B cell (primary cell): ENCODE results near the gene BRI3BP. TPM values are rescaled to one million over a fixed set of nuclear protein-coding genes. Genes with fewer than 3 reads are reported as not detected.

Experiments
- ATAC-seq: fragments of 200-7000 bp; cut with Tn5 transposase; one replicate; pipeline ENCODE4 v1.10.0; 2021; ENCODE audit warnings: low read depth, mild to moderate bottlenecking, moderate number of reproducible peaks, moderate library complexity
- CTCF ChIA-PET: fragments of 350-600 bp; sonication (Branson Sonifier 250); formaldehyde crosslinking; loops from one replicate; lab custom pipeline; 2021; ENCODE audit warnings: antibody characterized with exemption, inconsistent platforms; lab: Charles Lee
- POLR2A ChIA-PET: fragments of 350-600 bp; sonication (Branson Sonifier 250); formaldehyde crosslinking; loops from one replicate; lab custom pipeline; 2021; ENCODE audit warnings: antibody characterized with exemption; lab: Charles Lee
- DNase-seq: peaks from one replicate; pipeline ENCODE4 v3.0.0; 2013
- H2AFZ ChIP-seq: 2 replicates; pipeline ENCODE4 v1.6.1; 2012; ENCODE audit warnings: mild to moderate bottlenecking, low read depth, low read length; ENCODE audit not compliant: insufficient read depth, poor library complexity, severe bottlenecking
- H3K27ac ChIP-seq, 2 donors: 1 replicate in 1 of 2; 2 replicates in 1 of 2; pipeline ENCODE4 v1.5.1; 2012 to 2013; ENCODE audit warnings: low read length in 2 of 2, mild to moderate bottlenecking in 2 of 2, moderate library complexity in 1 of 2
- H3K27me3 ChIP-seq, 4 experiments: fragments of 200-600 bp in 1 of 4; sonication (generic) in 1 of 4; replicated peaks in 1 of 4; 1 replicate in 2 of 4; 2 replicates in 2 of 4; pipeline versions ENCODE4 v1.6.1 to v1.7.0; 2013 to 2016; ENCODE audit warnings: low read length in 3 of 4, mild to moderate bottlenecking in 2 of 4, mixed read lengths in 1 of 4, moderate library complexity in 1 of 4; ENCODE audit not compliant: insufficient read depth in 4 of 4, control insufficient read depth in 3 of 4; ENCODE audit errors: control extremely low read depth in 1 of 4
- H3K36me3 ChIP-seq, 2 experiments: replicated peaks in 1 of 2; 1 replicate in 1 of 2; 2 replicates in 1 of 2; pipeline versions ENCODE4 v1.6.1 to v1.7.1; 2013; ENCODE audit warnings: low read length in 1 of 2; ENCODE audit not compliant: insufficient read depth in 2 of 2, control insufficient read depth in 1 of 2; ENCODE audit errors: control extremely low read depth in 1 of 2, extremely low read depth in 1 of 2
- H3K4me1 ChIP-seq, 2 donors: fragments of 200-600 bp in 1 of 2; sonication (generic) in 1 of 2; 1 replicate in 1 of 2; 2 replicates in 1 of 2; pipeline versions ENCODE4 v1.5.1 to v1.6.1; 2013 to 2017; ENCODE audit warnings: low read length in 2 of 2; ENCODE audit not compliant: control insufficient read depth in 2 of 2, insufficient read depth in 2 of 2
- H3K4me2 ChIP-seq: replicated peaks from 2 replicates; pipeline ENCODE3; 2012; ENCODE audit warnings: mild to moderate bottlenecking, low read depth, low read length; ENCODE audit not compliant: poor library complexity, severe bottlenecking
- H3K4me3 ChIP-seq, 5 experiments: fragments of 200-600 bp in 1 of 5; sonication (generic) in 1 of 5; 1 replicate in 3 of 5; 2 replicates in 2 of 5; pipeline versions ENCODE4 v1.5.1 to v1.7.0; 2011 to 2016; ENCODE audit warnings: low read length in 4 of 5, mild to moderate bottlenecking in 4 of 5, low read depth in 2 of 5, control low read depth in 1 of 5, moderate library complexity in 1 of 5; ENCODE audit not compliant: insufficient read depth in 1 of 5; ENCODE audit errors: control extremely low read depth in 1 of 5, extremely low read depth in 1 of 5
- H3K79me2 ChIP-seq: fragments of 200-600 bp; sonication (generic); one replicate; pipeline ENCODE4 v1.6.0; 2016; ENCODE audit warnings: low read length; ENCODE audit not compliant: control insufficient read depth, insufficient read depth
- H3K9ac ChIP-seq: fragments of 200-600 bp; sonication (generic); 2 replicates; pipeline ENCODE4 v1.6.1; 2017; ENCODE audit warnings: mild to moderate bottlenecking, low read length, moderate library complexity
- H3K9me3 ChIP-seq, 3 donors: one replicate each; pipeline versions ENCODE4 v1.6.1 to v1.7.1; 2013; ENCODE audit warnings: low read length in 2 of 3; ENCODE audit not compliant: control insufficient read depth in 2 of 3, insufficient read depth in 1 of 3; ENCODE audit errors: control extremely low read depth in 1 of 3
- H4K20me1 ChIP-seq: 2 replicates; pipeline ENCODE4 v1.6.0; 2012; ENCODE audit warnings: mild to moderate bottlenecking, low read length; ENCODE audit not compliant: insufficient read depth, control insufficient read depth, poor library complexity, severe bottlenecking
- H3K27ac Mint-ChIP-seq: one replicate; pipeline ENCODE4 v1.8.0; 2021; ENCODE audit warnings: mixed read lengths
- H3K27me3 Mint-ChIP-seq: one replicate; pipeline ENCODE4 v1.8.0; 2021; ENCODE audit warnings: mixed read lengths
- H3K4me1 Mint-ChIP-seq: one replicate; pipeline ENCODE4 v1.8.0; 2021; ENCODE audit warnings: mixed read lengths
- H3K4me3 Mint-ChIP-seq: one replicate; pipeline ENCODE4 v1.8.0; 2021; ENCODE audit warnings: mixed read lengths
- H3K9me3 Mint-ChIP-seq: one replicate; pipeline ENCODE4 v1.8.0; 2022; ENCODE audit warnings: mixed read lengths; ENCODE audit not compliant: insufficient read depth
- EZH2 ChIP-seq: IDR thresholded peaks from 2 replicates; pipeline ENCODE4 v1.6.1; 2012; ENCODE audit warnings: borderline replicate concordance, low read depth, mild to moderate bottlenecking, moderate library complexity, low read length; ENCODE audit not compliant: insufficient read depth, poor library complexity, severe bottlenecking
- whole genome bisulfite sequencing: methylation state at CpG from one replicate; pipeline ENCODE4 v1.1.5; 2013; ENCODE audit warnings: missing lambda C conversion rate; ENCODE audit not compliant: insufficient coverage; 5-methylcytosine and 5-hydroxymethylcytosine counted together
- intact Hi-C: fragments of 100-400 bp; cut with micrococcal nuclease; formaldehyde crosslinking; loops from one replicate; pipeline ENCODE4 v1.10.0; 2022
- polyA plus RNA-seq: library from polyadenylated mRNA; depleted of rRNA; stranded (reverse); fragments of >200 nt; gene quantifications from 2 replicates; pipeline ENCODE4 v1.2.3, GENCODE V29; 2012
- total RNA-seq, 2 donors: library from RNA; stranded (reverse); fragments of 120-200 nt in 1 of 2; gene quantifications; 1 replicate in 1 of 2; 2 replicates in 1 of 2; pipeline versions ENCODE4 v1.2.3 to v1.2.4, GENCODE V29; 2013 to 2022
- TF ChIP-seq, protein P1 (sequence below): fragments of 200-600 bp; IDR thresholded peaks from one replicate; pipeline ENCODE4 v1.8.0; 2022; ENCODE audit warnings: antibody characterized with exemption, mild to moderate bottlenecking

Gene BRI3BP
- total and polyA plus RNA-seq, 2 donors (not counting 1 experiment from before 2014, with no cell fraction given), result 5.2 to 14.3 TPM

DNA sequence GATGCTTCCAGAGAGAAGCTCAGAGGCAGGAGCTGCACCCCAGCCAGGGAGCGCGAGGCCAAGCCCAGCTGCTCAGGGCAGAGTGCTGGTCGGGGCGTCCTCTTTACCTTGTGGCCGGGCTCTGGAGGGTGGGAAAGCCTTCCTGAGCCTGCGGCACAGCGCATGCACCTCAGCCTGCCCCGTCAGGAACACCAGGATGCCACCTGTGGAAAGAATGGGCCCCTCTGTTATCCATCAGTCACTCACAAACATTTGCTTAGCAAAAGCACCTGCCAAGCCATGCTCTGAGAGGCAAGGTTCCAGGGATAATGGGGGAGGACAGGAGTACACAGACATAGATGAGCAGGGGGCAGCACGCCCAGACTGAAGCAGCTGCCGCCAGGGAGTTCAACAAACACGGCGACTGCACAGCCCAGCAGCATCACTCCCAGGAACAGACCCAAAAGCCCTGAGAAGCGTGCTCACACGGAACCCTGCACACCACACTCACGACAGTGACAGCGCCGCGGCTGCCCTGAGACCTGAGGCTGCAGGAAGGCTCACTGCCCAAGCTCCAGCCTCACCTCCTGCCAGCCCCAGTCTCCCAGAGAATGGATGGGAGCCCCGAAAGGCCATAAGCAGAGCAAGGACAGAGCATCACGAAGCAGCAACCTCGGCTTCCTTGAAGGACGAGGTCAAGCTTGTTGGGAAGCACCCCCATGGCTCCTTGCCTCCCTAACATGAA is 26.3 kb upstream of the BRI3BP start:
- DNase-seq (no peak), ATAC-seq (no peak)
- H3K9me3 Mint-ChIP-seq, result no peaks in the 10 kb centered on the region
- no peaks in the 10 kb centered on the region for H3K4me1 Mint-ChIP-seq
- Histone ChIP-seq H3K79me2 (no peaks in the 10 kb centered on the region), H3K27ac (no peak overlapping the region), H3K36me3 (peaks cover 0 to 66% of the 10 kb centered on the region in 2 experiments), H3K4me3 (no peak overlapping the region), H2AFZ (no peak overlapping the region), H3K4me1 (no peaks in the 10 kb centered on the region), H3K9me3 (no peaks in the 10 kb centered on the region), H4K20me1 (no peaks in the 10 kb centered on the region), H3K9ac (no peak overlapping the region), H3K4me2 (no peak overlapping the region), H3K27me3 (no peaks in the 10 kb centered on the region)
- intact Hi-C loops, result no loop called here
- no peak for TF ChIP-seq EZH2
- TF ChIP-seq, protein P1, sequence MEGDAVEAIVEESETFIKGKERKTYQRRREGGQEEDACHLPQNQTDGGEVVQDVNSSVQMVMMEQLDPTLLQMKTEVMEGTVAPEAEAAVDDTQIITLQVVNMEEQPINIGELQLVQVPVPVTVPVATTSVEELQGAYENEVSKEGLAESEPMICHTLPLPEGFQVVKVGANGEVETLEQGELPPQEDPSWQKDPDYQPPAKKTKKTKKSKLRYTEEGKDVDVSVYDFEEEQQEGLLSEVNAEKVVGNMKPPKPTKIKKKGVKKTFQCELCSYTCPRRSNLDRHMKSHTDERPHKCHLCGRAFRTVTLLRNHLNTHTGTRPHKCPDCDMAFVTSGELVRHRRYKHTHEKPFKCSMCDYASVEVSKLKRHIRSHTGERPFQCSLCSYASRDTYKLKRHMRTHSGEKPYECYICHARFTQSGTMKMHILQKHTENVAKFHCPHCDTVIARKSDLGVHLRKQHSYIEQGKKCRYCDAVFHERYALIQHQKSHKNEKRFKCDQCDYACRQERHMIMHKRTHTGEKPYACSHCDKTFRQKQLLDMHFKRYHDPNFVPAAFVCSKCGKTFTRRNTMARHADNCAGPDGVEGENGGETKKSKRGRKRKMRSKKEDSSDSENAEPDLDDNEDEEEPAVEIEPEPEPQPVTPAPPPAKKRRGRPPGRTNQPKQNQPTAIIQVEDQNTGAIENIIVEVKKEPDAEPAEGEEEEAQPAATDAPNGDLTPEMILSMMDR, result no peak
- H3K27me3 Mint-ChIP-seq, result no peaks in the 10 kb centered on the region
- H3K27ac Mint-ChIP-seq, result no peak overlapping the region
- WGBS, result 98% methylated on average over 20 of the region's 22 CpGs
- no peak overlapping the region for H3K4me3 Mint-ChIP-seq
- POLR2A ChIA-PET, result no interaction called here
- CTCF ChIA-PET, result no interaction called here

GRCh38 chr12:124968656-124969055 is 24.8 kb upstream of the BRI3BP start:
- Histone ChIP-seq H3K36me3 (peaks cover 0 to 63% of the 10 kb centered on the region in 2 experiments), H3K4me3 (no peak overlapping the region), H3K9me3 (no peaks in the 10 kb centered on the region), H3K9ac (no peak overlapping the region), H3K27me3 (no peaks in the 10 kb centered on the region), H3K4me1 (no peaks in the 10 kb centered on the region), H3K27ac (no peak overlapping the region), H3K4me2 (no peak overlapping the region), H2AFZ (no peak overlapping the region), H4K20me1 (no peaks in the 10 kb centered on the region), H3K79me2 (no peaks in the 10 kb centered on the region)
- no peak for TF ChIP-seq EZH2
- TF ChIP-seq, protein P1, result no peak
- 100% methylated on average over 10 of the region's 17 CpGs for WGBS
- intact Hi-C loops, result no loop called here
- CTCF ChIA-PET, result no interaction called here
- no peaks in the 10 kb centered on the region for H3K4me1 Mint-ChIP-seq
- no peaks in the 10 kb centered on the region for H3K27me3 Mint-ChIP-seq
- DNase-seq (no peak), ATAC-seq (no peak)
- POLR2A ChIA-PET, result no interaction called here
- H3K27ac Mint-ChIP-seq, result no peak overlapping the region
- no peaks in the 10 kb centered on the region for H3K9me3 Mint-ChIP-seq
- no peak overlapping the region for H3K4me3 Mint-ChIP-seq
